GM12878 (cell line): ENCODE measurements around the gene SMAGP. TPM values are rescaled to one million over a fixed set of nuclear protein-coding genes. Genes with fewer than 3 reads are reported as not detected.

Experiments used
- ATAC-seq: fragments of 200-7000 bp; cut with Tn5 transposase; 3 replicates; pipeline ENCODE4 v1.9.1; 2020; ENCODE audit warnings: mild to moderate bottlenecking, moderate library complexity
- BruUV-seq: library from RNA; stranded (reverse); fragments of 400-500 nt; replicated peaks from 2 replicates; lab custom pipeline; 2021; lab: Mats Ljungman, UMichigan
- CTCF ChIA-PET: fragments of 300-600 bp; sonication (Branson Sonifier 250); formaldehyde crosslinking; extraction: SDS; loops from one replicate; lab custom pipeline; 2021; ENCODE audit warnings: inconsistent platforms; lab: Yijun Ruan, JAX
- POLR2A ChIA-PET: fragments of 350-600 bp; formaldehyde crosslinking; extraction: SDS; loops from one replicate; lab custom pipeline; 2021; ENCODE audit warnings: inconsistent platforms; lab: Charles Lee
- RAD21 ChIA-PET: fragments of 300-600 bp; sonication (Branson Sonifier 250); formaldehyde crosslinking; loops from one replicate; lab custom pipeline; 2023; ENCODE audit warnings: antibody characterized with exemption; ENCODE audit not compliant: unreplicated experiment; lab: Charles Lee
- SMC1A ChIA-PET: fragments of 300-600 bp; sonication (Branson Sonifier 250); formaldehyde crosslinking; loops from one replicate; lab custom pipeline; 2023; ENCODE audit not compliant: unreplicated experiment, uncharacterized antibody; lab: Charles Lee
- DNase-seq: peaks from one replicate; pipeline ENCODE4 v3.0.0-alpha.2; 2011; ENCODE audit warnings: low read depth, low spot score
- FAIRE-seq: peaks from 3 replicates; lab custom pipeline; 2011; peaks lifted over from hg19 to GRCh38; lab: Jason Lieb, UNC
- H2AFZ ChIP-seq: 2 replicates; pipeline ENCODE4 v1.6.0; 2011; ENCODE audit warnings: low read depth, low read length, control low read depth; ENCODE audit not compliant: control insufficient read depth
- H3K27ac ChIP-seq: 2 replicates; pipeline ENCODE4 v1.5.1; 2011; ENCODE audit warnings: control low read depth; ENCODE audit not compliant: control insufficient read depth, insufficient read depth
- H3K27me3 ChIP-seq, 2 experiments: replicated peaks in 1 of 2; 2 replicates each; pipeline versions ENCODE4 v1.6.0 to v1.6.1; 2011; ENCODE audit warnings: low read length in 1 of 2; ENCODE audit not compliant: control insufficient read depth in 2 of 2, insufficient read depth in 2 of 2
- H3K36me3 ChIP-seq, 2 experiments: 2 replicates each; pipeline ENCODE4 v1.5.1; 2011; ENCODE audit warnings: low read length in 1 of 2; ENCODE audit not compliant: control insufficient read depth in 2 of 2, insufficient read depth in 2 of 2
- H3K4me1 ChIP-seq: 2 replicates; pipeline ENCODE4 v1.6.1; 2011; ENCODE audit warnings: mild to moderate bottlenecking, low read length, moderate library complexity, mixed read lengths; ENCODE audit not compliant: control insufficient read depth, insufficient read depth
- H3K4me2 ChIP-seq: 2 replicates; pipeline ENCODE4 v1.6.0; 2011; ENCODE audit warnings: control low read depth; ENCODE audit not compliant: control insufficient read depth, insufficient read depth
- H3K4me3 ChIP-seq: fragments of 200-600 bp; sonication (generic); 2 replicates; pipeline ENCODE4 v1.5.1; 2016
- H3K79me2 ChIP-seq: 2 replicates; pipeline ENCODE4 v1.6.0; 2011; ENCODE audit warnings: low read length; ENCODE audit not compliant: control insufficient read depth, insufficient read depth
- H3K9ac ChIP-seq: 2 replicates; pipeline ENCODE4 v1.8.0; 2011; ENCODE audit warnings: low read length, control low read depth, mixed read lengths; ENCODE audit not compliant: control insufficient read depth, insufficient read depth
- H3K9me3 ChIP-seq: replicated peaks from 3 replicates; pipeline ENCODE4 v1.5.1; 2011; ENCODE audit warnings: mild to moderate bottlenecking, low read length; ENCODE audit not compliant: control insufficient read depth, insufficient read depth
- H4K20me1 ChIP-seq: 2 replicates; pipeline ENCODE4 v1.6.0; 2011; ENCODE audit not compliant: control insufficient read depth, insufficient read depth
- BACH1 ChIP-seq: fragments of 450-650 bp; IDR thresholded peaks from 2 replicates; pipeline ENCODE4 v1.6.1; 2017; ENCODE audit warnings: mild to moderate bottlenecking, borderline replicate concordance
- BCL11A ChIP-seq: IDR thresholded peaks from 2 replicates; pipeline ENCODE4 v1.6.1; 2011; ENCODE audit warnings: low read depth, low read length
- BCLAF1 ChIP-seq: fragments of 450-650 bp; IDR thresholded peaks from 2 replicates; pipeline ENCODE4 v1.6.1; 2017; ENCODE audit warnings: antibody characterized with exemption, mild to moderate bottlenecking, moderate library complexity
- CBX3 ChIP-seq: fragments of 200-600 bp; sonication (generic); IDR thresholded peaks from 2 replicates; pipeline ENCODE4 v1.6.1; 2016; ENCODE audit warnings: low read depth, borderline replicate concordance
- E4F1 ChIP-seq: fragments of 450-650 bp; IDR thresholded peaks from 2 replicates; pipeline ENCODE4 v1.6.1; 2018; ENCODE audit warnings: borderline replicate concordance, mild to moderate bottlenecking; ENCODE audit not compliant: partially characterized antibody
- FOS ChIP-seq: IDR thresholded peaks from 3 replicates; pipeline ENCODE4 v1.6.1; 2011; ENCODE audit warnings: borderline replicate concordance; ENCODE audit not compliant: insufficient read length; ENCODE audit errors: extremely low read depth
- GATAD2B ChIP-seq: fragments of 450-650 bp; conservative IDR thresholded peaks from 2 replicates; pipeline ENCODE4 v1.6.1; 2017; ENCODE audit warnings: low read depth, mild to moderate bottlenecking, moderate library complexity
- IRF4 ChIP-seq: IDR thresholded peaks from 2 replicates; pipeline ENCODE4 v1.6.1; 2011; ENCODE audit warnings: low read depth, low read length
- SIX5 ChIP-seq: IDR thresholded peaks from 2 replicates; pipeline ENCODE4 v1.6.1; 2011; ENCODE audit warnings: mild to moderate bottlenecking, low read depth, low read length, moderate library complexity; ENCODE audit not compliant: severe bottlenecking
- STAT3 ChIP-seq: IDR thresholded peaks from 2 replicates; pipeline ENCODE4 v1.6.1; 2011; ENCODE audit warnings: low read depth, low read length, improper control_type of control experiment
- TCF7 ChIP-seq: IDR thresholded peaks from 2 replicates; pipeline ENCODE4 v1.6.1; 2014; ENCODE audit warnings: antibody characterized with exemption, borderline replicate concordance
- ZBTB33 ChIP-seq: fragments of 450-650 bp; IDR thresholded peaks from 2 replicates; pipeline ENCODE4 v1.6.1; 2017; ENCODE audit warnings: mild to moderate bottlenecking
- WGBS: methylation state at CpG from one replicate; pipeline ENCODE4 v1.1.6; 2016; ENCODE audit warnings: low lambda C conversion rate; ENCODE audit not compliant: insufficient replicate concordance, insufficient coverage; ENCODE audit errors: missing lambda C conversion rate; 5-methylcytosine and 5-hydroxymethylcytosine counted together
- in situ Hi-C: fragments of 300-500 bp; cut with MboI; formaldehyde crosslinking; loops from 9 replicates; pipeline ENCODE4 v1.14.3; 2018; ENCODE audit warnings: mixed read lengths
- intact Hi-C: fragments of 100-400 bp; cut with micrococcal nuclease; formaldehyde crosslinking; loops from one replicate; pipeline ENCODE4 v1.14.2; 2022; ENCODE audit not compliant: unreplicated experiment
- polyA plus RNA-seq, 11 experiments: library from polyadenylated mRNA; depleted of rRNA in 4 of 11; unstranded in 6 of 11; stranded (reverse) in 5 of 11; fragments of >200 nt; fragmentation: Nextera tagmentation in 4 of 11; fragmentation: Illumina TruSeq in 1 of 11; extraction: Ambion mirVana in 4 of 11; extraction: Trizol in 1 of 11; gene quantifications; 1 replicate in 1 of 11; 2 replicates in 10 of 11; pipeline versions ENCODE4 v1.2.1 to v1.2.3, GENCODE V29; 2011 to 2016; ENCODE audit warnings: inconsistent platforms in 2 of 11, missing spikeins in 2 of 11, low read depth in 1 of 11
- total RNA-seq, 4 experiments: library from RNA; depleted of rRNA in 3 of 4; stranded (reverse); fragments of >200 nt in 3 of 4; fragmentation: Illumina TruSeq in 1 of 4; extraction: Trizol in 1 of 4; gene quantifications; 2 replicates each; pipeline versions ENCODE4 v1.2.1 to v1.2.3, GENCODE V29; 2013 to 2021

SMAGP gene
- total and polyA plus RNA-seq, 10 of the 15 experiments (the other 5 are each of a cell fraction or from before 2014, with no cell fraction given): 0.42 to 7.1 (median 3.9) TPM

GRCh38 chr12:51264297-51264696, 5.9 kb downstream of the SMAGP start:
- no TSS peak for BruUV-seq
- DNase-seq (no peak), ATAC-seq (no peak), FAIRE-seq (no peak)
- Histone ChIP-seq H3K9me3 (no peaks in the 10 kb centered on the region), H2AFZ (no peak overlapping the region), H3K79me2 (no peaks in the 10 kb centered on the region), H4K20me1 (no peaks in the 10 kb centered on the region), H3K27me3 (peaks cover 1 to 4% of the 10 kb centered on the region in 2 experiments; a peak in 2 of 4 replicates), H3K4me3 (no peak overlapping the region), H3K9ac (no peak overlapping the region), H3K4me1 (no peaks in the 10 kb centered on the region), H3K4me2 (no peak overlapping the region), H3K36me3 (no peaks in the 10 kb centered on the region), H3K27ac (no peak overlapping the region)
- CTCF ChIA-PET: interaction anchor here (1.1 to 4.5 kb wide), 3 partner anchors 12 to 77 kb away, joined by 3 to 93 read pairs (median 29); no protein-coding TSS in a partner anchor
- RAD21 ChIA-PET: interaction anchor here (4.0 kb wide), 1 partner anchor 77 kb away, joined by 28 read pairs; no protein-coding TSS in a partner anchor
- in situ Hi-C loops (no loop called here), intact Hi-C loops (no loop called here)
- POLR2A ChIA-PET: interaction anchor here (0.7 kb wide), 1 partner anchor 61 kb away, joined by 5 read pairs; no protein-coding TSS in a partner anchor
- WGBS: 99% methylated on average over 5 of the region's 5 CpGs
- TF ChIP-seq SIX5 (no peak), BACH1 (no peak), BCL11A (no peak), E4F1 (no peak), CBX3 (no peak), BCLAF1 (no peak), GATAD2B (no peak), TCF7 (no peak), STAT3 (no peak), IRF4 (no peak), ZBTB33 (no peak), FOS (no peak)
- SMC1A ChIA-PET: interaction anchor here (1.8 to 4.2 kb wide), 2 partner anchors 29 to 76 kb away, joined by 4 to 56 read pairs; no protein-coding TSS in a partner anchor
